Mucosa of rectum (tissue), 2 donors: ENCODE data around the gene ADH1A.
"Not testable (repeated sequence)": the region's sequence is repeated elsewhere in the genome, so short reads cannot be mapped to it uniquely, and the experiment has no call there.

Source experiments
- H3K27ac ChIP-seq, 2 donors: one replicate each; pipeline ENCODE4 v1.7.0; 2013; ENCODE audit warnings: inconsistent platforms in 2 of 2, low read depth in 2 of 2, low read length in 2 of 2
- H3K27me3 ChIP-seq, 2 donors: one replicate each; pipeline ENCODE4 v1.7.0; 2013; ENCODE audit warnings: low read length in 2 of 2; ENCODE audit not compliant: control insufficient read depth in 2 of 2, insufficient read depth in 2 of 2
- H3K36me3 ChIP-seq, 2 donors: one replicate each; pipeline ENCODE4 v1.7.0; 2013; ENCODE audit warnings: low read length in 2 of 2; ENCODE audit not compliant: control insufficient read depth in 2 of 2, insufficient read depth in 2 of 2
- H3K4me1 ChIP-seq, 2 donors: one replicate each; pipeline ENCODE4 v1.7.0; 2013; ENCODE audit warnings: low read length in 2 of 2, mild to moderate bottlenecking in 1 of 2; ENCODE audit not compliant: control insufficient read depth in 2 of 2, insufficient read depth in 2 of 2
- H3K4me3 ChIP-seq, 2 donors: one replicate each; pipeline ENCODE4 v1.7.0; 2013; ENCODE audit warnings: low read length in 2 of 2
- H3K9ac ChIP-seq, 2 donors: one replicate each; pipeline ENCODE4 v1.7.0; 2013; ENCODE audit warnings: low read length in 2 of 2, low read depth in 1 of 2, mild to moderate bottlenecking in 1 of 2
- H3K9me3 ChIP-seq, 2 donors: one replicate each; pipeline ENCODE4 v1.7.0; 2013; ENCODE audit warnings: low read length in 2 of 2; ENCODE audit not compliant: control insufficient read depth in 2 of 2
- donor health status: healthy.
- donor health status: Normal muscosa, but diverticular disease.

The ADH1A gene

DNA sequence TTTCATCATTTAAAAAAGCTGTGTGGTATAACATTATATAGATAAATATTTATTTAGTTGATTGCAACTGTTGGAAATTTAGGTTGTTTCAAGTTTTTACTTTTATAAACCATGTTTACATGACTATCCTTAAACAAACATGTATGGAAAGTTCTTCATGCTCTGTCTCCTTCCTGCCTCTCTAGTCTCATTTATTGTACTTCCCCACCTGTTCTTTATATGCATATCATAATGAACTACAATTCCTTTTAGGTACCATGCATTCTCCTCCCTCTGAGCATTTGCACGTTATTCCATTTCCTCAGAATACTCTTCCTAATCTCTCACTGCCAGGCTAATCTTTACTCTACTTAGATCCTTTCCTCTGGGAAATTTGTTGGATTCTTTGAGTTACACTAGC is 54.8 kb downstream of the ADH1A start:
- Histone ChIP-seq H3K27ac (no peak overlapping the region), H3K36me3 (no peaks in the 10 kb centered on the region), H3K27me3 (no peaks in the 10 kb centered on the region), H3K9me3 (no peaks in the 10 kb centered on the region), H3K4me1 (no peaks in the 10 kb centered on the region), H3K4me3 (no peak overlapping the region), H3K9ac (no peak overlapping the region)

DNA sequence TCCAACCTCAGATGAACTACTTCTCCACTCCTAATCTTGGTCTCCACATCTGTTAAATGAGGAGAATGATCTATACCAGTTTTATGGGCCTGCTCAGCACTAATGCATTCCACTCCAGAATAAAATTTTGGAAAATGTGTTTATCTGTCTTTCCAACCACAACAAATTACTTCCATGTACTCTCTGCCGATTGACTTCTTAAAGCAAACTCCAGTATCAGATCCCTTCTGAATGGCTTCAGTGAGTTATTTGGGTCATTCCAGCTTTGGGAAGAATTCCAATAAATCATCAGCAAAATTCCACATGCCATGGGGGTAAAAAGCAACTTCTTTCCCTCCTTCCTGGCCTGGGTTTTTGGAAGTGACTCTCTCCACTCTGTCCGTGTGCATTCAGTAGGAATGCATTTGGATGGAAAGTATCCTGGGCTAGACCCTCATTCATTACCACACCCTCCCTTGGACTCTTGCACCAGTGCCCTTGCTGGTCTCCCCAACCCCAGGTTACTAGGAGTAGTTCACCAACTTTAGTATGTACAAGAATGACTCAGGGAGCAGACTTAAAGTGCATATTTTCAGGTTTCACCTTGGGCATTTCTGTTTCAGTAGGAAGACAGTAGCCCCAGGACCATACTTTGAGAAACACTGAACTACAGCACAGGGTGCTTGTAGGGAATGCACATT is 56.3 kb downstream of the ADH1A start:
- H3K9me3 ChIP-seq, result no peaks in the 10 kb centered on the region
- no peak overlapping the region for H3K27ac ChIP-seq
- H3K4me3 ChIP-seq, result no peak overlapping the region
- no peak overlapping the region for H3K9ac ChIP-seq
- no peaks in the 10 kb centered on the region for H3K36me3 ChIP-seq
- no peaks in the 10 kb centered on the region for H3K27me3 ChIP-seq
- no peaks in the 10 kb centered on the region for H3K4me1 ChIP-seq

DNA sequence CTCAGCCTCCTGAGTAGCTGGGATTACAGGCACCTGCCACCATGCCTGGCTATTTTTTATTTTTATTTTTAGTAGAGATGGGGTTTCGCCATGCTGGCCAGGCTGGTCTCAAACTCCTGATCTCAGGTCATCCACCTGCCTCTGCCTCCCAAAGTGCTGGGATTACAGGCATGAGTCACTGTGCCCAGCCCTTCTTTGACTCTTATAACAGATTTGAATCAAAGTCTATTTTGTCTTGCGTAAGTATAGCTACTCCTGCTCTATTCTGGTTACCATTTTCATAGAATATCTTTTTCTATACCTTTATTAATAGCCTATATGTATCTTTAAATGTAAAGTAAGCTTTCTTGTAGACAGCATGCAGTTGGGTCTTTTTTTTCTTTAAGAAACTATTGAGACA is 57.4 kb downstream of the ADH1A start:
- H3K27ac ChIP-seq, H3K9me3 ChIP-seq, H3K27me3 ChIP-seq, H3K36me3 ChIP-seq, H3K4me1 ChIP-seq, H3K9ac ChIP-seq, H3K4me3 ChIP-seq: not testable (repeated sequence)

DNA sequence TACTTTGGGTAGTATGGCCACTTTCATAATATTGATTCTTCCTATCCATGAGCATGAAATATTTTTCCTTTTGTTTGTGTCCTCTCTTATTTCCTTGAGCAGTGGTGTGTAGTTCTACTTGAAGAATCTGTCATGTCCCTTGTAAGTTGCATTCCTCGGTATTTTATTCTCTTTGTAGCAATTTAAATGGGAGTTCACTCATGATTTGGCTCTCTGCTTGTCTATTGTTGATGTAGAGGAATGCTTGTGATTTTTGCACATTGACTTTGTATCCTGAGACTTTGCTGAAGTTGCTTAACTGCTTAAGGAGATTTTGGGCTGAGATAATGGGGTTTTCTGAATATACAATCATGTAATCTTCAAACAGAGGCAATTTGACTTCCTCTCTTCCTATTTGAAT is 62.1 kb downstream of the ADH1A start:
- not testable (repeated sequence) for H3K36me3 ChIP-seq, H3K9ac ChIP-seq, H3K4me1 ChIP-seq, H3K9me3 ChIP-seq, H3K4me3 ChIP-seq, H3K27ac ChIP-seq, H3K27me3 ChIP-seq

DNA sequence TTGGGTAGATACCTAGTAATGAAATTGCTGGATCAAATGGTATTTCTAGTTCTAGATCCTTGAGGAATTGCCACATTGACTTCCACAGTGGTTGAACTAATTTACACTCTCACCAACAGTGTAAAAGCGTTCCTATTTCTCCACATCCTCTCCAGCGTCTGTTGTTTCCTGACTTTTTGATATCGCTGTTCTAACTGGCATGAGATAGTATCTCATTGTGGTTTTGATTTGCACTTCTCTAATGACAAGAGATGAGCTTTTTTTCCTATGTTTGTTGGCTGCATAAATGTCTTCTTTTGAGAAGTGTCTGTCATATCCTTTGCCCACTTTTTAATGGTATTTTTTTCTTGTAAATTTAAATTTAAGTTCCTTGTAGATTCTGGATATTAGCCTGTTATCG is 63.1 kb downstream of the ADH1A start:
- H3K9me3 ChIP-seq, H3K27ac ChIP-seq, H3K36me3 ChIP-seq, H3K27me3 ChIP-seq, H3K9ac ChIP-seq, H3K4me1 ChIP-seq, H3K4me3 ChIP-seq: not testable (repeated sequence)
